ENCODE results near the gene ETNK2. TPM values are rescaled to one million over a fixed set of nuclear protein-coding genes. Genes with fewer than 3 reads are reported as not detected.

Gene ETNK2
- total and polyA plus RNA-seq, 2 of the 13 experiments (the other 11 are each of a cell fraction or from before 2014, with no cell fraction given), result 15.5 to 42.8 TPM

- TF ChIP-seq ZNF639 (CRISPR knock-in tag; conservative IDR thresholded peaks at IDR 0.05), result no peak
- no peak for TF ChIP-seq CCAR2 (optimal IDR thresholded peaks at IDR 0.05; ENCODE audit: low read depth, low read length)
- TF ChIP-seq PHF20 (CRISPR knock-in tag; IDR thresholded peaks at IDR 0.05), result no peak
- no peak for TF ChIP-seq POGK (CRISPR knock-in tag; conservative IDR thresholded peaks at IDR 0.05)
- no peak for TF ChIP-seq RFXAP (CRISPR knock-in tag; IDR thresholded peaks at IDR 0.05; ENCODE audit: borderline replicate concordance)
- peak; percentile 29 for TF ChIP-seq YY1 (IDR thresholded peaks at IDR 0.05; ENCODE audit: insufficient read depth, insufficient replicate concordance, low read depth, low read length)
- no peak for TF ChIP-seq SMYD3 (CRISPR knock-in tag; IDR thresholded peaks at IDR 0.05)
- no peak for TF ChIP-seq ZNF563 (CRISPR knock-in tag; IDR thresholded peaks at IDR 0.05)
- TF ChIP-seq ZNF326 (CRISPR knock-in tag; IDR thresholded peaks at IDR 0.05; ENCODE audit: borderline replicate concordance), result no peak
- no peak for TF ChIP-seq ZBTB10 (CRISPR knock-in tag; IDR thresholded peaks at IDR 0.05; ENCODE audit: borderline replicate concordance)
- TF ChIP-seq NR2F2 (IDR thresholded peaks at IDR 0.05; ENCODE audit: borderline replicate concordance, low read depth), result no peak
- no peak for TF ChIP-seq ZSCAN5A (CRISPR knock-in tag; IDR thresholded peaks at IDR 0.05; ENCODE audit: borderline replicate concordance)
- TF ChIP-seq ZNF678 (CRISPR knock-in tag; IDR thresholded peaks at IDR 0.05), result no peak
- peak in 1 of 2 experiments; percentile 28; a peak in 1 of 4 replicates for TF ChIP-seq KLF16 (CRISPR knock-in tag; IDR thresholded peaks at IDR 0.05)
- no peak for TF ChIP-seq SMAD9 (CRISPR knock-in tag; IDR thresholded peaks at IDR 0.05)
- no peak for TF ChIP-seq ZFAT (CRISPR knock-in tag; conservative IDR thresholded peaks at IDR 0.05)
- TF ChIP-seq RFX1 (IDR thresholded peaks at IDR 0.05), result no peak
- no peak for TF ChIP-seq ZNF597 (CRISPR knock-in tag; IDR thresholded peaks at IDR 0.05)
- TF ChIP-seq HOMEZ (CRISPR knock-in tag; IDR thresholded peaks at IDR 0.05; ENCODE audit: low read depth), result no peak
- TF ChIP-seq ZSCAN25 (CRISPR knock-in tag; IDR thresholded peaks at IDR 0.05), result peak; percentile 73; the same call in 1 of the 2 replicates
These were observed 24.1 kb downstream of the ETNK2 start (continued) for GRCh38 chr1:204127597-204128242.
